Measurements from ENCODE around the gene CBL. TPM values are rescaled to one million over a fixed set of nuclear protein-coding genes. Genes with fewer than 3 reads are reported as not detected.

Gene CBL
- total RNA-seq, 3 donors from 2014 or later (not counting 1 experiment from before 2014, with no cell fraction given) = 29.0 to 32.5 (median 30.1) TPM

GRCh38 chr11:119322921-119323531 is 116.9 kb downstream of the CBL start:
- DNase-seq (no peak), ATAC-seq (no peak)
- Mint-ChIP-seq H3K9me3 (no peaks in the 10 kb centered on the region), H3K4me1 (peaks cover 0 to 32% of the 10 kb centered on the region in 2 donors), H3K27me3 (ENCODE audit: low read depth in 2 of 2) (peaks cover 18 to 27% of the 10 kb centered on the region in 2 donors), H3K27ac (no peak overlapping the region), H3K36me3 (no peaks in the 10 kb centered on the region), H3K4me3 (no peak overlapping the region)
- Histone ChIP-seq H3K9me3 (ENCODE audit: control insufficient read depth, insufficient read depth, low read length) (no peaks in the 10 kb centered on the region), H3K4me1 (ENCODE audit: control insufficient read depth, insufficient read depth, low read length) (peaks cover 24% of the 10 kb centered on the region), H3K27me3 (ENCODE audit: control insufficient read depth, insufficient read depth, low read length) (peaks cover 5% of the 10 kb centered on the region), H3K4me3 (ENCODE audit: low read length) (no peak overlapping the region), H3K36me3 (ENCODE audit: control insufficient read depth, insufficient read depth, low read length) (no peaks in the 10 kb centered on the region), H3K27ac (ENCODE audit: low read length) (no peak overlapping the region)
- TF ChIP-seq, protein P1, sequence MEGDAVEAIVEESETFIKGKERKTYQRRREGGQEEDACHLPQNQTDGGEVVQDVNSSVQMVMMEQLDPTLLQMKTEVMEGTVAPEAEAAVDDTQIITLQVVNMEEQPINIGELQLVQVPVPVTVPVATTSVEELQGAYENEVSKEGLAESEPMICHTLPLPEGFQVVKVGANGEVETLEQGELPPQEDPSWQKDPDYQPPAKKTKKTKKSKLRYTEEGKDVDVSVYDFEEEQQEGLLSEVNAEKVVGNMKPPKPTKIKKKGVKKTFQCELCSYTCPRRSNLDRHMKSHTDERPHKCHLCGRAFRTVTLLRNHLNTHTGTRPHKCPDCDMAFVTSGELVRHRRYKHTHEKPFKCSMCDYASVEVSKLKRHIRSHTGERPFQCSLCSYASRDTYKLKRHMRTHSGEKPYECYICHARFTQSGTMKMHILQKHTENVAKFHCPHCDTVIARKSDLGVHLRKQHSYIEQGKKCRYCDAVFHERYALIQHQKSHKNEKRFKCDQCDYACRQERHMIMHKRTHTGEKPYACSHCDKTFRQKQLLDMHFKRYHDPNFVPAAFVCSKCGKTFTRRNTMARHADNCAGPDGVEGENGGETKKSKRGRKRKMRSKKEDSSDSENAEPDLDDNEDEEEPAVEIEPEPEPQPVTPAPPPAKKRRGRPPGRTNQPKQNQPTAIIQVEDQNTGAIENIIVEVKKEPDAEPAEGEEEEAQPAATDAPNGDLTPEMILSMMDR (IDR thresholded peaks at IDR 0.05) = no peak
- WGBS (ENCODE audit: insufficient coverage) = 91% methylated on average over 20 of the region's 20 CpGs
- intact Hi-C loops (cut with micrococcal nuclease) = loop anchor here (5.0 kb wide), 1 partner anchor 116 kb away; the partner anchor contains the start of gene CBL

DNA sequence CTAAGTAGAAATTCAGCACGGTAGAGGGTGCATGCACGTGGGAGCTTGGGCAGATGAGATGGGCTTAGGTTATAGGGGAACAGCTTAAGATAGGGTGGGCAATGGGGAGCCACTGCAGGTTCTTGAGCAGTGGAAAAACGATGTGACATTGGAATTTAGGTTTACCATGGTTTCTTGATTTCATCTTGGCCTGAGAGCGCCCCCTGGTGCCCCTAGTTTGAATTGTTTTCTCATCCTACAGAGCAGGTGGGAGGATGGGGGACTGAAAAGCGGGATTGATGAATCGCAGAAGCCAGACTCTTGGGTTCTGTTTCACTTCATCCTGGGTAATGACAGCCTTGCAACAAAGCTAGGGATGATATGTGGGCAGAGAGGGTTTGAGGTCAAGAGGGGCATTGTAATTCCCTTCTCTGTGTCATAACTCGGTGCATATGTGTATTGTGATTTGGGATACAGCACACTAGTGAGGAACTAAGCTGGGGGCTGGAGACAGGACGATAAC is 117.4 kb downstream of the CBL start:
- Histone ChIP-seq H3K27me3 (ENCODE audit: control insufficient read depth, insufficient read depth, low read length) (peaks cover 5% of the 10 kb centered on the region), H3K36me3 (ENCODE audit: control insufficient read depth, insufficient read depth, low read length) (no peaks in the 10 kb centered on the region), H3K4me3 (ENCODE audit: low read length) (no peak overlapping the region), H3K4me1 (ENCODE audit: control insufficient read depth, insufficient read depth, low read length) (peaks cover 18% of the 10 kb centered on the region), H3K27ac (ENCODE audit: low read length) (no peak overlapping the region), H3K9me3 (ENCODE audit: control insufficient read depth, insufficient read depth, low read length) (no peaks in the 10 kb centered on the region)
- TF ChIP-seq, protein P1 (IDR thresholded peaks at IDR 0.05) = peak; percentile 80
- peaks cover 17 to 23% of the 10 kb centered on the region in 2 donors for H3K27me3 Mint-ChIP-seq (ENCODE audit: low read depth in 2 of 2)
- no peaks in the 10 kb centered on the region for H3K9me3 Mint-ChIP-seq
- H3K36me3 Mint-ChIP-seq = no peaks in the 10 kb centered on the region
- H3K27ac Mint-ChIP-seq = no peak overlapping the region
- DNase-seq (peak; percentile 72 to 85), ATAC-seq (peak in 1 of 3 donors; percentile 31)
- intact Hi-C loops (cut with micrococcal nuclease) = loop anchor here (5.0 kb wide), 1 partner anchor 116 kb away; the partner anchor contains the start of gene CBL
- WGBS (ENCODE audit: insufficient coverage) = 21% methylated on average over 8 of the region's 8 CpGs
- peak overlapping the region; percentile 59 for H3K4me3 Mint-ChIP-seq
- H3K4me1 Mint-ChIP-seq = peaks cover 0 to 32% of the 10 kb centered on the region in 2 donors

- Mint-ChIP-seq H3K27me3 (ENCODE audit: low read depth in 2 of 2) (peaks cover 15 to 20% of the 10 kb centered on the region in 2 donors), H3K27ac (no peak overlapping the region), H3K4me3 (no peak overlapping the region), H3K36me3 (no peaks in the 10 kb centered on the region), H3K4me1 (peaks cover 0 to 26% of the 10 kb centered on the region in 2 donors), H3K9me3 (no peaks in the 10 kb centered on the region)
- ATAC-seq = no peak
- Histone ChIP-seq H3K4me1 (ENCODE audit: control insufficient read depth, insufficient read depth, low read length) (peaks cover 18% of the 10 kb centered on the region), H3K27me3 (ENCODE audit: control insufficient read depth, insufficient read depth, low read length) (peaks cover 5% of the 10 kb centered on the region), H3K36me3 (ENCODE audit: control insufficient read depth, insufficient read depth, low read length) (no peaks in the 10 kb centered on the region), H3K9me3 (ENCODE audit: control insufficient read depth, insufficient read depth, low read length) (no peaks in the 10 kb centered on the region), H3K27ac (ENCODE audit: low read length) (no peak overlapping the region), H3K4me3 (ENCODE audit: low read length) (no peak overlapping the region)
- 72% methylated on average over 4 of the region's 4 CpGs for WGBS (ENCODE audit: insufficient coverage)
- intact Hi-C loops (cut with micrococcal nuclease) = loop anchor here (5.0 kb wide), 1 partner anchor 117 kb away; the partner anchor contains the start of gene CBL
- no peak for DNase-seq
- TF ChIP-seq, protein P1 (IDR thresholded peaks at IDR 0.05) = no peak
These were observed 118.0 kb downstream of the CBL start for GRCh38 chr11:119324189-119324588.

All from natural killer cell (primary cell).